Measurements from ENCODE around the gene RALGDS. TPM values are rescaled to one million over a fixed set of nuclear protein-coding genes. Genes with fewer than 3 reads are reported as not detected.

Gene RALGDS
- total and polyA plus RNA-seq, 2 donors (not counting 1 experiment from before 2014, with no cell fraction given) = 62.4 to 88.0 TPM

- no peak overlapping the region for H3K4me3 ChIP-seq (ENCODE audit: control extremely low read depth in 1 of 5, extremely low read depth in 1 of 5, insufficient read depth in 1 of 5, low read depth in 2 of 5, low read length in 4 of 5)
- ATAC-seq (ENCODE audit: low read depth) = no peak
- peaks cover 83% of the 10 kb centered on the region for H3K79me2 ChIP-seq (ENCODE audit: control insufficient read depth, insufficient read depth, low read length)
- Mint-ChIP-seq H3K27me3 (no peaks in the 10 kb centered on the region), H3K4me3 (peak overlapping the region; percentile 37), H3K4me1 (peaks cover 60% of the 10 kb centered on the region), H3K27ac (peak overlapping the region; percentile 81), H3K9me3 (ENCODE audit: insufficient read depth) (no peaks in the 10 kb centered on the region)
- H3K27me3 ChIP-seq (replicated peaks in 1 of 4; ENCODE audit: control extremely low read depth in 1 of 4, control insufficient read depth in 3 of 4, insufficient read depth in 4 of 4, low read length in 3 of 4) = no peaks in the 10 kb centered on the region
- H4K20me1 ChIP-seq (ENCODE audit: control insufficient read depth, insufficient read depth, low read length, poor library complexity, severe bottlenecking) = peaks cover 77% of the 10 kb centered on the region
- ChIA-PET CTCF (interaction anchor here (1.0 to 12.7 kb wide), 7 partner anchors 9 to 599 kb away, joined by 4 to 599 read pairs (median 23); partner anchors contain the start of gene RALGDS), POLR2A (interaction anchor here (0.9 to 1.9 kb wide), 6 partner anchors 10 to 120 kb away, joined by 3 to 22 read pairs (median 6); partner anchors contain the start of gene RALGDS)
- DNase-seq = peak; percentile 48
- H3K36me3 ChIP-seq (replicated peaks in 1 of 2; ENCODE audit: control extremely low read depth in 1 of 2, control insufficient read depth in 1 of 2, extremely low read depth in 1 of 2, insufficient read depth in 2 of 2, low read length in 1 of 2) = no peaks in the 10 kb centered on the region
- H3K4me1 ChIP-seq (ENCODE audit: control insufficient read depth in 2 of 2, insufficient read depth in 2 of 2, low read length in 2 of 2) = peaks cover 23 to 49% of the 10 kb centered on the region in 2 donors
- WGBS (ENCODE audit: insufficient coverage) = 88% methylated on average over 16 of the region's 18 CpGs
- intact Hi-C loops (cut with micrococcal nuclease) = no loop called here
- H3K4me2 ChIP-seq (replicated peaks; ENCODE audit: low read depth, low read length, poor library complexity, severe bottlenecking) = no peak overlapping the region
- no peak for TF ChIP-seq EZH2 (IDR thresholded peaks at IDR 0.05; ENCODE audit: borderline replicate concordance, insufficient read depth, low read depth, low read length, poor library complexity, severe bottlenecking)
- TF ChIP-seq CTCF (IDR thresholded peaks at IDR 0.05) = no peak
- H3K9me3 ChIP-seq (ENCODE audit: control extremely low read depth in 1 of 3, control insufficient read depth in 2 of 3, insufficient read depth in 1 of 3, low read length in 2 of 3) = no peaks in the 10 kb centered on the region
- H2AFZ ChIP-seq (ENCODE audit: insufficient read depth, low read depth, low read length, poor library complexity, severe bottlenecking) = no peak overlapping the region
- H3K9ac ChIP-seq (ENCODE audit: low read length) = no peak overlapping the region
- peak overlapping the region; percentile 44 to 64 for H3K27ac ChIP-seq (ENCODE audit: low read length in 2 of 2)
These were observed 21.9 kb upstream of the RALGDS start for GRCh38 chr9:133142684-133143622.
